H1 (cell line): ENCODE results near the gene NMRAL1. TPM values are rescaled to one million over a fixed set of nuclear protein-coding genes. Genes with fewer than 3 reads are reported as not detected.

Source experiments
- CBX5 ChIP-seq: fragments of 300-800, 300-1000 bp; sonication (generic); IDR thresholded peaks from 2 replicates; pipeline ENCODE4 v1.7.1; 2016; ENCODE audit warnings: antibody characterized with exemption, low read length, low read depth
- GTF2F1 ChIP-seq: IDR thresholded peaks from 2 replicates; pipeline ENCODE4 v1.6.1; 2012; ENCODE audit warnings: low read depth, low read length, improper control_type of control experiment, borderline replicate concordance
- HDAC2 ChIP-seq, 2 experiments: fragments of 300-600 bp in 1 of 2; sonication (generic) in 1 of 2; IDR thresholded peaks; 2 replicates each; pipeline ENCODE4 v1.6.1; 2011 to 2012; ENCODE audit warnings: low read depth in 2 of 2, low read length in 2 of 2, mild to moderate bottlenecking in 2 of 2, moderate library complexity in 2 of 2, borderline replicate concordance in 1 of 2, inconsistent platforms in 1 of 2
- polyA plus RNA-seq, 7 experiments: library from polyadenylated mRNA; depleted of rRNA in 3 of 7; stranded (reverse) in 5 of 7; unstranded in 2 of 7; fragments of >200 nt in 5 of 7; fragments of 200-250 nt in 2 of 7; gene quantifications; 1 replicate in 5 of 7; 2 replicates in 1 of 7; 4 replicates in 1 of 7; pipeline versions ENCODE4 v1.2.1 to v1.2.3, GENCODE V29; 2011 to 2013; ENCODE audit warnings: missing spikeins in 2 of 7, mixed read lengths in 2 of 7
- total RNA-seq: library from RNA; stranded (reverse); fragmentation: NEBNext Ultra II Directional; extraction: Animal tissue kit (Norgen Biotek cat#: 25700); gene quantifications from 2 replicates; pipeline ENCODE4 v1.2.1, GENCODE V29; 2021
- TF ChIP-seq, protein P1 (sequence below): IDR thresholded peaks from 2 replicates; pipeline ENCODE4 v1.6.1; 2012; ENCODE audit warnings: low read length, inconsistent platforms

Gene NMRAL1
- total and polyA plus RNA-seq, 2 of the 8 experiments (the other 6 are each of a cell fraction or from before 2014, with no cell fraction given): 66.8 to 143 TPM

DNA sequence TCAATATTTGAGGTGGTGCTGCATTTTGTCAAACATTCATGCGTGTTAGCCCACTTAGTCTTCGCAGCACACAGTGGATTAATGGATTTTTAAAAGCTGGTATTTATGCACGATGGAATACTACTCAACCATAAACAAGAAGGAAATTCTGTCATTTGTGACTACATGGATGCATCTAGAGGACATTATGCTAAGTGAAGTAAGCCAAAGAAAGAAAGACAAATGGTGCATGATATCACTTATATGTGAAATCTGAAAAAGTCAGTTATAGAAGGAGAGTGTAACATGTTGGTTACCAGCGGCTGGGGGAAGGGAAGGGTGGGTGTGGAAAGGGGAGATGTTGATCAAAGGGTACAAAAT, 24.8 kb upstream of the NMRAL1 start (continued):
- TF ChIP-seq HDAC2 (IDR thresholded peaks at IDR 0.05; ENCODE audit: borderline replicate concordance in 1 of 2, low read depth in 2 of 2, low read length in 2 of 2): no peak
- TF ChIP-seq, protein P1, sequence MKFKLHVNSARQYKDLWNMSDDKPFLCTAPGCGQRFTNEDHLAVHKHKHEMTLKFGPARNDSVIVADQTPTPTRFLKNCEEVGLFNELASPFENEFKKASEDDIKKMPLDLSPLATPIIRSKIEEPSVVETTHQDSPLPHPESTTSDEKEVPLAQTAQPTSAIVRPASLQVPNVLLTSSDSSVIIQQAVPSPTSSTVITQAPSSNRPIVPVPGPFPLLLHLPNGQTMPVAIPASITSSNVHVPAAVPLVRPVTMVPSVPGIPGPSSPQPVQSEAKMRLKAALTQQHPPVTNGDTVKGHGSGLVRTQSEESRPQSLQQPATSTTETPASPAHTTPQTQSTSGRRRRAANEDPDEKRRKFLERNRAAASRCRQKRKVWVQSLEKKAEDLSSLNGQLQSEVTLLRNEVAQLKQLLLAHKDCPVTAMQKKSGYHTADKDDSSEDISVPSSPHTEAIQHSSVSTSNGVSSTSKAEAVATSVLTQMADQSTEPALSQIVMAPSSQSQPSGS: no peak
- TF ChIP-seq GTF2F1: no peak
- no peak for TF ChIP-seq CBX5
